ENCODE data around the gene TMA7B.
"Not testable (repeated sequence)": the region's sequence is repeated elsewhere in the genome, so short reads cannot be mapped to it uniquely, and the experiment has no call there.

The TMA7B gene

GRCh38 chr22:39946503-39947219, 13.5 kb upstream of the TMA7B start:
- no peak for DNase-seq (ENCODE audit: insufficient read length)
- FAIRE-seq = no peak
- TF ChIP-seq POLR2A (IDR thresholded peaks at IDR 0.05; ENCODE audit: low read depth, low read length) (no peak), POLR2AphosphoS5 (IDR thresholded peaks at IDR 0.05; ENCODE audit: low read depth, low read length) (no peak), TAF1 (IDR thresholded peaks at IDR 0.05; ENCODE audit: borderline replicate concordance, low read depth, low read length) (no peak)

GRCh38 chr22:39947220-39948216, 12.7 kb upstream of the TMA7B start:
- DNase-seq (ENCODE audit: insufficient read length) (no peak), FAIRE-seq (no peak)
- TF ChIP-seq POLR2AphosphoS5 (IDR thresholded peaks at IDR 0.05; ENCODE audit: low read depth, low read length) (no peak), POLR2A (IDR thresholded peaks at IDR 0.05; ENCODE audit: low read depth, low read length) (no peak), TAF1 (IDR thresholded peaks at IDR 0.05; ENCODE audit: borderline replicate concordance, low read depth, low read length) (no peak)

- FAIRE-seq (peak; percentile 38), DNase-seq (ENCODE audit: insufficient read length) (no peak)
- TF ChIP-seq TAF1 (IDR thresholded peaks at IDR 0.05; ENCODE audit: borderline replicate concordance, low read depth, low read length) = no peak
- no peak for TF ChIP-seq POLR2AphosphoS5 (IDR thresholded peaks at IDR 0.05; ENCODE audit: low read depth, low read length)
- TF ChIP-seq POLR2A (IDR thresholded peaks at IDR 0.05; ENCODE audit: low read depth, low read length) = no peak
Measured at GRCh38 chr22:39949964-39950737, 10.0 kb upstream of the TMA7B start.

- not testable (repeated sequence) for FAIRE-seq
Measured at GRCh38 chr22:39951603-39952293, 8.4 kb upstream of the TMA7B start.

GRCh38 chr22:39952347-39952746, 7.8 kb upstream of the TMA7B start:
- TF ChIP-seq POLR2A (IDR thresholded peaks at IDR 0.05; ENCODE audit: low read depth, low read length) = no peak
- no peak for TF ChIP-seq POLR2AphosphoS5 (IDR thresholded peaks at IDR 0.05; ENCODE audit: low read depth, low read length)
- TF ChIP-seq TAF1 (IDR thresholded peaks at IDR 0.05; ENCODE audit: borderline replicate concordance, low read depth, low read length) = no peak
- no peak for DNase-seq (ENCODE audit: insufficient read length)
- no peak for FAIRE-seq

More at GRCh38 chr22:39951603-39952293, 8.4 kb upstream of the TMA7B start:
- DNase-seq (ENCODE audit: insufficient read length) = not testable (repeated sequence)

GRCh38 chr22:39953101-39953500, 7.1 kb upstream of the TMA7B start:
- DNase-seq (ENCODE audit: insufficient read length) (no peak), FAIRE-seq (no peak)
- TF ChIP-seq TAF1 (IDR thresholded peaks at IDR 0.05; ENCODE audit: borderline replicate concordance, low read depth, low read length) = no peak
- TF ChIP-seq POLR2AphosphoS5 (IDR thresholded peaks at IDR 0.05; ENCODE audit: low read depth, low read length) = no peak

GRCh38 chr22:39954584-39955055, 5.6 kb upstream of the TMA7B start:
- no peak for TF ChIP-seq POLR2AphosphoS5 (IDR thresholded peaks at IDR 0.05; ENCODE audit: low read depth, low read length)
- no peak for TF ChIP-seq POLR2A (IDR thresholded peaks at IDR 0.05; ENCODE audit: low read depth, low read length)
- TF ChIP-seq TAF1 (IDR thresholded peaks at IDR 0.05; ENCODE audit: borderline replicate concordance, low read depth, low read length) = no peak
- DNase-seq (ENCODE audit: insufficient read length) (no peak), FAIRE-seq (no peak)

- no peak for TF ChIP-seq POLR2AphosphoS5 (IDR thresholded peaks at IDR 0.05; ENCODE audit: low read depth, low read length)
- DNase-seq (ENCODE audit: insufficient read length) (no peak), FAIRE-seq (no peak)
Measured at GRCh38 chr22:39955675-39956074, 4.5 kb upstream of the TMA7B start.

GRCh38 chr22:39956932-39957664, 3.1 kb upstream of the TMA7B start:
- TF ChIP-seq POLR2A (IDR thresholded peaks at IDR 0.05; ENCODE audit: low read depth, low read length) (no peak), POLR2AphosphoS5 (IDR thresholded peaks at IDR 0.05; ENCODE audit: low read depth, low read length) (no peak), TAF1 (IDR thresholded peaks at IDR 0.05; ENCODE audit: borderline replicate concordance, low read depth, low read length) (no peak)
- no peak for DNase-seq (ENCODE audit: insufficient read length)
- FAIRE-seq = peak; percentile 89

GRCh38 chr22:39958009-39958711, 2.0 kb upstream of the TMA7B start:
- DNase-seq (ENCODE audit: insufficient read length) = no peak
- FAIRE-seq = no peak
- TF ChIP-seq POLR2AphosphoS5 (IDR thresholded peaks at IDR 0.05; ENCODE audit: low read depth, low read length) (no peak), TAF1 (IDR thresholded peaks at IDR 0.05; ENCODE audit: borderline replicate concordance, low read depth, low read length) (no peak), POLR2A (IDR thresholded peaks at IDR 0.05; ENCODE audit: low read depth, low read length) (no peak)

All from GM12892 (cell line).